Fibroblast of villous mesenchyme (primary cell): ENCODE data around the gene PGBD2. TPM values are rescaled to one million over a fixed set of nuclear protein-coding genes. Genes with fewer than 3 reads are reported as not detected.

Experiments used
- DNase-seq: peaks from one replicate; pipeline ENCODE4 v3.0.0-alpha.2; 2010; ENCODE audit warnings: low read depth
- H3K4me3 ChIP-seq: 2 replicates; pipeline ENCODE4 v1.5.1; 2011; ENCODE audit warnings: low read depth, mild to moderate bottlenecking, low read length
- CTCF ChIP-seq: IDR thresholded peaks from 2 replicates; pipeline ENCODE4 v1.5.1; 2012; ENCODE audit warnings: low read depth, mild to moderate bottlenecking, low read length; ENCODE audit not compliant: insufficient read depth
- total RNA-seq: library from RNA; depleted of rRNA; stranded (reverse); fragments of >200 nt; gene quantifications from 2 replicates; pipeline ENCODE4 v1.2.3, GENCODE V29; 2012

PGBD2 gene
- total RNA-seq, result 3.9 and 7.8 TPM in 2 replicates

- H3K4me3 ChIP-seq, result peak within 1 kb of the TSS; percentile 84
- TF ChIP-seq CTCF, result peak; percentile 64
- DNase-seq, result peak; percentile 93
Observed at GRCh38 chr1:248906009-248906752, at the start of gene PGBD2. TSS of gene PGBD2 (plus strand) at chr1:248906235. CDS start at chr1:248913863, 7,628 bp downstream.

GRCh38 chr1:248857201-248857600 is 48.8 kb upstream of the PGBD2 start:
- TF ChIP-seq CTCF, result no peak
- DNase-seq, result no peak
- peak overlapping the region; percentile 84 for H3K4me3 ChIP-seq

GRCh38 chr1:248857749-248858095 is 48.3 kb upstream of the PGBD2 start:
- DNase-seq, result no peak
- peak overlapping the region; percentile 84 for H3K4me3 ChIP-seq
- TF ChIP-seq CTCF, result no peak

GRCh38 chr1:248858096-248858890 is 47.7 kb upstream of the PGBD2 start:
- peak; percentile 67 for DNase-seq
- peak overlapping the region; percentile 84 for H3K4me3 ChIP-seq
- peak; percentile 28 for TF ChIP-seq CTCF

GRCh38 chr1:248858891-248859889 is 46.8 kb upstream of the PGBD2 start, which contains the start of gene ZNF692:
TSS of gene ZNF692 (minus strand) at chr1:248859085. CDS start at chr1:248858309, 776 bp downstream.
- peak within 1 kb of the TSS; percentile 84 for H3K4me3 ChIP-seq
- TF ChIP-seq CTCF, result no peak
- DNase-seq, result peak; percentile 98

- H3K4me3 ChIP-seq, result no peak overlapping the region
- no peak for DNase-seq
- TF ChIP-seq CTCF, result no peak
Observed at GRCh38 chr1:248860007-248860406, 46.0 kb upstream of the PGBD2 start.
